GM12878 (cell line): ENCODE data around the gene TPCN1. TPM values are rescaled to one million over a fixed set of nuclear protein-coding genes. Genes with fewer than 3 reads are reported as not detected.

Experiments used
- ATAC-seq: fragments of 200-7000 bp; cut with Tn5 transposase; 3 replicates; pipeline ENCODE4 v1.9.1; 2020; ENCODE audit warnings: mild to moderate bottlenecking, moderate library complexity
- BruUV-seq: library from RNA; stranded (reverse); fragments of 400-500 nt; replicated peaks from 2 replicates; lab custom pipeline; 2021; lab: Mats Ljungman, UMichigan
- CTCF ChIA-PET: fragments of 300-600 bp; sonication (Branson Sonifier 250); formaldehyde crosslinking; extraction: SDS; loops from one replicate; lab custom pipeline; 2021; ENCODE audit warnings: inconsistent platforms; lab: Yijun Ruan, JAX
- POLR2A ChIA-PET: fragments of 350-600 bp; formaldehyde crosslinking; extraction: SDS; loops from one replicate; lab custom pipeline; 2021; ENCODE audit warnings: inconsistent platforms; lab: Charles Lee
- RAD21 ChIA-PET: fragments of 300-600 bp; sonication (Branson Sonifier 250); formaldehyde crosslinking; loops from one replicate; lab custom pipeline; 2023; ENCODE audit warnings: antibody characterized with exemption; ENCODE audit not compliant: unreplicated experiment; lab: Charles Lee
- SMC1A ChIA-PET: fragments of 300-600 bp; sonication (Branson Sonifier 250); formaldehyde crosslinking; loops from one replicate; lab custom pipeline; 2023; ENCODE audit not compliant: unreplicated experiment, uncharacterized antibody; lab: Charles Lee
- DNase-seq: peaks from one replicate; pipeline ENCODE4 v3.0.0-alpha.2; 2011; ENCODE audit warnings: low read depth, low spot score
- FAIRE-seq: peaks from 3 replicates; lab custom pipeline; 2011; peaks lifted over from hg19 to GRCh38; lab: Jason Lieb, UNC
- H2AFZ ChIP-seq: 2 replicates; pipeline ENCODE4 v1.6.0; 2011; ENCODE audit warnings: low read depth, low read length, control low read depth; ENCODE audit not compliant: control insufficient read depth
- H3K27ac ChIP-seq: 2 replicates; pipeline ENCODE4 v1.5.1; 2011; ENCODE audit warnings: control low read depth; ENCODE audit not compliant: control insufficient read depth, insufficient read depth
- H3K27me3 ChIP-seq, 2 experiments: replicated peaks in 1 of 2; 2 replicates each; pipeline versions ENCODE4 v1.6.0 to v1.6.1; 2011; ENCODE audit warnings: low read length in 1 of 2; ENCODE audit not compliant: control insufficient read depth in 2 of 2, insufficient read depth in 2 of 2
- H3K36me3 ChIP-seq, 2 experiments: 2 replicates each; pipeline ENCODE4 v1.5.1; 2011; ENCODE audit warnings: low read length in 1 of 2; ENCODE audit not compliant: control insufficient read depth in 2 of 2, insufficient read depth in 2 of 2
- H3K4me1 ChIP-seq: 2 replicates; pipeline ENCODE4 v1.6.1; 2011; ENCODE audit warnings: mild to moderate bottlenecking, low read length, moderate library complexity, mixed read lengths; ENCODE audit not compliant: control insufficient read depth, insufficient read depth
- H3K4me2 ChIP-seq: 2 replicates; pipeline ENCODE4 v1.6.0; 2011; ENCODE audit warnings: control low read depth; ENCODE audit not compliant: control insufficient read depth, insufficient read depth
- H3K4me3 ChIP-seq: fragments of 200-600 bp; sonication (generic); 2 replicates; pipeline ENCODE4 v1.5.1; 2016
- H3K79me2 ChIP-seq: 2 replicates; pipeline ENCODE4 v1.6.0; 2011; ENCODE audit warnings: low read length; ENCODE audit not compliant: control insufficient read depth, insufficient read depth
- H3K9ac ChIP-seq: 2 replicates; pipeline ENCODE4 v1.8.0; 2011; ENCODE audit warnings: low read length, control low read depth, mixed read lengths; ENCODE audit not compliant: control insufficient read depth, insufficient read depth
- H3K9me3 ChIP-seq: replicated peaks from 3 replicates; pipeline ENCODE4 v1.5.1; 2011; ENCODE audit warnings: mild to moderate bottlenecking, low read length; ENCODE audit not compliant: control insufficient read depth, insufficient read depth
- H4K20me1 ChIP-seq: 2 replicates; pipeline ENCODE4 v1.6.0; 2011; ENCODE audit not compliant: control insufficient read depth, insufficient read depth
- ATF2 ChIP-seq: IDR thresholded peaks from 2 replicates; pipeline ENCODE4 v1.6.1; 2012; ENCODE audit warnings: low read length, inconsistent platforms
- CBX5 ChIP-seq: sonication (generic); IDR thresholded peaks from 2 replicates; pipeline ENCODE4 v1.6.1; 2016; ENCODE audit warnings: low read depth, moderate library complexity, mild to moderate bottlenecking, inconsistent platforms
- E4F1 ChIP-seq: fragments of 450-650 bp; IDR thresholded peaks from 2 replicates; pipeline ENCODE4 v1.6.1; 2018; ENCODE audit warnings: borderline replicate concordance, mild to moderate bottlenecking; ENCODE audit not compliant: partially characterized antibody
- ELK1 ChIP-seq: IDR thresholded peaks from 2 replicates; pipeline ENCODE4 v1.6.1; 2012; ENCODE audit warnings: low read depth, low read length, improper control_type of control experiment
- FOXM1 ChIP-seq: IDR thresholded peaks from 2 replicates; pipeline ENCODE4 v1.6.1; 2012; ENCODE audit warnings: low read depth, mild to moderate bottlenecking, inconsistent platforms, low read length, moderate library complexity
- IRF4 ChIP-seq: IDR thresholded peaks from 2 replicates; pipeline ENCODE4 v1.6.1; 2011; ENCODE audit warnings: low read depth, low read length
- KDM1A ChIP-seq: fragments of 200-600 bp; sonication (generic); IDR thresholded peaks from 2 replicates; pipeline ENCODE4 v1.6.1; 2016; ENCODE audit warnings: borderline replicate concordance
- PAX5 ChIP-seq: IDR thresholded peaks from 2 replicates; pipeline ENCODE4 v1.6.1; 2011; ENCODE audit warnings: low read depth, low read length, borderline replicate concordance
- POU2F2 ChIP-seq: IDR thresholded peaks from 3 replicates; pipeline ENCODE4 v1.6.1; 2011; ENCODE audit warnings: low read depth, mild to moderate bottlenecking, low read length, borderline replicate concordance
- RCOR1 ChIP-seq: conservative IDR thresholded peaks from 2 replicates; pipeline ENCODE4 v1.6.1; 2012; ENCODE audit warnings: low read depth, low read length, improper control_type of control experiment
- SMAD1 ChIP-seq: fragments of 450-650 bp; IDR thresholded peaks from 2 replicates; pipeline ENCODE4 v1.6.1; 2018; ENCODE audit warnings: mild to moderate bottlenecking, low read depth; ENCODE audit not compliant: partially characterized antibody
- SUPT20H ChIP-seq: IDR thresholded peaks from 2 replicates; pipeline ENCODE4 v1.6.1; 2011; ENCODE audit warnings: low read depth, mild to moderate bottlenecking, low read length, moderate library complexity, borderline replicate concordance; ENCODE audit not compliant: control insufficient read depth
- TCF7 ChIP-seq: IDR thresholded peaks from 2 replicates; pipeline ENCODE4 v1.6.1; 2014; ENCODE audit warnings: antibody characterized with exemption, borderline replicate concordance
- ZBTB33 ChIP-seq: fragments of 450-650 bp; IDR thresholded peaks from 2 replicates; pipeline ENCODE4 v1.6.1; 2017; ENCODE audit warnings: mild to moderate bottlenecking
- ZSCAN29 ChIP-seq: fragments of 450-650 bp; IDR thresholded peaks from 2 replicates; pipeline ENCODE4 v1.6.1; 2017; ENCODE audit warnings: mild to moderate bottlenecking, moderate library complexity
- in situ Hi-C: fragments of 300-500 bp; cut with MboI; formaldehyde crosslinking; loops from 9 replicates; pipeline ENCODE4 v1.14.3; 2018; ENCODE audit warnings: mixed read lengths
- intact Hi-C: fragments of 100-400 bp; cut with micrococcal nuclease; formaldehyde crosslinking; loops from one replicate; pipeline ENCODE4 v1.14.2; 2022; ENCODE audit not compliant: unreplicated experiment
- polyA plus RNA-seq, 11 experiments: library from polyadenylated mRNA; depleted of rRNA in 4 of 11; unstranded in 6 of 11; stranded (reverse) in 5 of 11; fragments of >200 nt; fragmentation: Nextera tagmentation in 4 of 11; fragmentation: Illumina TruSeq in 1 of 11; extraction: Ambion mirVana in 4 of 11; extraction: Trizol in 1 of 11; gene quantifications; 1 replicate in 1 of 11; 2 replicates in 10 of 11; pipeline versions ENCODE4 v1.2.1 to v1.2.3, GENCODE V29; 2011 to 2016; ENCODE audit warnings: inconsistent platforms in 2 of 11, missing spikeins in 2 of 11, low read depth in 1 of 11
- total RNA-seq, 4 experiments: library from RNA; depleted of rRNA in 3 of 4; stranded (reverse); fragments of >200 nt in 3 of 4; fragmentation: Illumina TruSeq in 1 of 4; extraction: Trizol in 1 of 4; gene quantifications; 2 replicates each; pipeline versions ENCODE4 v1.2.1 to v1.2.3, GENCODE V29; 2013 to 2021

TPCN1 gene
- total and polyA plus RNA-seq, 10 of the 15 experiments (the other 5 are each of a cell fraction or from before 2014, with no cell fraction given), result 0.79 to 30.9 (median 19.4) TPM

GRCh38 chr12:113262710-113263109 lies 41.4 kb downstream of the TPCN1 start:
- Histone ChIP-seq H3K27me3 (no peaks in the 10 kb centered on the region), H2AFZ (no peak overlapping the region), H3K4me3 (no peak overlapping the region), H3K27ac (peak overlapping the region; percentile 49; the same call in 1 of the 2 replicates), H3K9me3 (no peaks in the 10 kb centered on the region), H3K9ac (no peak overlapping the region), H3K36me3 (peaks cover 0 to 9% of the 10 kb centered on the region in 2 experiments; a peak in 3 of 4 replicates), H3K4me1 (peaks cover 15% of the 10 kb centered on the region), H3K4me2 (no peak overlapping the region), H3K79me2 (no peaks in the 10 kb centered on the region), H4K20me1 (no peaks in the 10 kb centered on the region)
- intact Hi-C loops (no loop called here), in situ Hi-C loops (no loop called here)
- ChIA-PET CTCF (interaction anchor here (1.6 to 1.9 kb wide), 2 partner anchors 30 to 65 kb away, joined by 3 to 5 read pairs; no protein-coding TSS in a partner anchor), POLR2A (no interaction called here), RAD21 (no interaction called here), SMC1A (no interaction called here)
- no peak for FAIRE-seq
- DNase-seq, result no peak
- ATAC-seq, result no peak
- BruUV-seq, result no TSS peak
- TF ChIP-seq IRF4 (no peak), ELK1 (no peak), ZBTB33 (no peak), FOXM1 (no peak), SMAD1 (no peak), CBX5 (no peak), ZSCAN29 (no peak), RCOR1 (no peak), ATF2 (no peak), PAX5 (no peak), KDM1A (no peak), E4F1 (no peak), POU2F2 (no peak), TCF7 (no peak), SUPT20H (no peak)
